ENCODE results near the gene ADGB. TPM values are rescaled to one million over a fixed set of nuclear protein-coding genes. Genes with fewer than 3 reads are reported as not detected.

Gene ADGB
- total RNA-seq, 2 donors from 2014 or later: not detected

DNA sequence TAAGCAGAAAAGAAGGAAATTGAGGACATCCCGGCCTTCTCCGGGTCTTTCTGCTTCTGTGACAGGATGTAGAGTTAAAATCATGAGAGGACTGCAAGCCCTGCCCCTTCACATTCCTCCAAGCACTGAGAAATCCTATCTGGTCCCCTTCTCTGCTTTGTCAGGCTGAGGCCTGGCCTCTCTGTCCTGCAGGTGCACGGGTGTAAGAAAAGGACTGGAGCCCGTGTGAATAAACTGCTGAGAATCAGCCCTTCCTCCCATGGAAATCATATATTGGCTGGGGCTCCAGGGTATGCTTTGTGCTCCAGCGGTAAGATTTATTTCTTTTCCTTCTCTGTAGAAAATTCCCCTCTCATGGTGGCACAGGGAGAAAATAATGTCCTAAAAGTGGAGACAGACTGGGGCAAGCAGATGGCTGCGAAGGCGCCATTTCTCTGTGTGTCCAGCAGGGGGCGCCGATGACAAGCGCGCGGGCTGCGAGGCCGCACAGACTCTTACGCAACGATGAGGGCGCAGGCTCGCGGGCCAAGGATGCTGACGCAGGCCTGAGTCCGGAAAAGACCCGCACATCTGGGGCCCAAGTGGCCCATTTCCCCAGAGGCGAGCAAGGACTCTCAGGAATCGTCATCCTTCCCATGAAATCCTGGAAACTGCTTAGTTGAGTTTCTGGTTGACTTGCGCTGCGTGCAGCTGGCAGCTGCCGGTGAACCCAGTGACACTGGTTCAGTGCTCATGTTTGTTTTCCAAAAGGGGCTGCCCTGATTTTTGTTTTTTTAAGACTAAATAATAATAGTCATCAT is 258.6 kb downstream of the ADGB start:
- H3K4me1 Mint-ChIP-seq: peaks cover 6% of the 10 kb centered on the region
- DNase-seq (peak; percentile 44 to 71 (median 60)), ATAC-seq (peak; percentile 94)
- H3K27ac Mint-ChIP-seq: peak overlapping the region; percentile 41
- peak overlapping the region; percentile 9 for H3K4me3 Mint-ChIP-seq
- no peaks in the 10 kb centered on the region for H3K36me3 Mint-ChIP-seq (ENCODE audit: low read depth)
- H3K27me3 Mint-ChIP-seq: peaks cover 6% of the 10 kb centered on the region
- H3K9me3 ChIP-seq (ENCODE audit: control insufficient read depth, low read length, poor library complexity, severe bottlenecking): no peaks in the 10 kb centered on the region

DNA sequence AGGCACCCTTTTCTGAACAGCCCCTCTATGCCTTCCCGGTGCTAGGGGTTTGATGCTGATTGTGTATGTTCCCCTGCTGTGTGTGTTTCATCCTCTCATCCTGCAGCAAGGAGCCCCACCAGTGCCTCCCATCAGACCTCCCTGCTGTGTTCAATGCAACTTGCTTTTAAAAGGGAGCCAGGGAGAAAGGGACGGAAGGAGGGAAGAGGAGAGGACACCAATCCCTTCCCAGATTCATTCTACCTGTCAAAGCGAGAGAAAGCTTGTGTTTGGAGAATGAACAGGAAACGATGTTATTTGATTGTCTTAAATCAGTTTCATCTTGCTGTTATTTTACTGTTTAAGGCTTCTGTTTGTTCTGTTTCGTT is 259.2 kb downstream of the ADGB start:
- H3K4me3 Mint-ChIP-seq: peak overlapping the region; percentile 63
- no peak overlapping the region for H3K27ac Mint-ChIP-seq
- H3K9me3 ChIP-seq (ENCODE audit: control insufficient read depth, low read length, poor library complexity, severe bottlenecking): no peaks in the 10 kb centered on the region
- peaks cover 6% of the 10 kb centered on the region for H3K27me3 Mint-ChIP-seq
- ATAC-seq: peak; percentile 37
- no peak for DNase-seq
- no peaks in the 10 kb centered on the region for H3K36me3 Mint-ChIP-seq (ENCODE audit: low read depth)
- H3K4me1 Mint-ChIP-seq: peaks cover 6% of the 10 kb centered on the region

DNA sequence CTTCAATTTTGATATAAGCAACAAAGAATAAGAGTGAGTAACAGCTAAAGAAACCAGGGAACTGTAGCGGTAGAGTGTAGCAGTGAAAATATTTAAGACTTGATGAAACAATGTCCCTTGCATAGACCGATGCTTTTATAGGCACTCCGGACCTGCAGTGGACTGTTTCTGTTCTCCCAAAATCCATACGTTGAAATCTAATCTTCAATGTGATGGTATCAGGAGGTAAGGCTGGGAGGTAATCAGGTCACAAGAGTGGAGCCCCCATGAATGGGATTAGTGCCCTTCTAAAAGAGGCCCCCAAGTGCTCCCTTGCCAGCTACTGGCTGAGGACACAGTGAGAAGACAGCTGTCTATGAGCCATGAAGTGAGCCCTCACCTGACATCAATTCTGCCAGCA is 260.4 kb downstream of the ADGB start:
- ATAC-seq (no peak), DNase-seq (no peak)
- Mint-ChIP-seq H3K27me3 (no peaks in the 10 kb centered on the region), H3K36me3 (ENCODE audit: low read depth) (no peaks in the 10 kb centered on the region), H3K27ac (no peak overlapping the region), H3K4me1 (peaks cover 6% of the 10 kb centered on the region), H3K4me3 (no peak overlapping the region)
- no peaks in the 10 kb centered on the region for H3K9me3 ChIP-seq (ENCODE audit: control insufficient read depth, low read length, poor library complexity, severe bottlenecking)

DNA sequence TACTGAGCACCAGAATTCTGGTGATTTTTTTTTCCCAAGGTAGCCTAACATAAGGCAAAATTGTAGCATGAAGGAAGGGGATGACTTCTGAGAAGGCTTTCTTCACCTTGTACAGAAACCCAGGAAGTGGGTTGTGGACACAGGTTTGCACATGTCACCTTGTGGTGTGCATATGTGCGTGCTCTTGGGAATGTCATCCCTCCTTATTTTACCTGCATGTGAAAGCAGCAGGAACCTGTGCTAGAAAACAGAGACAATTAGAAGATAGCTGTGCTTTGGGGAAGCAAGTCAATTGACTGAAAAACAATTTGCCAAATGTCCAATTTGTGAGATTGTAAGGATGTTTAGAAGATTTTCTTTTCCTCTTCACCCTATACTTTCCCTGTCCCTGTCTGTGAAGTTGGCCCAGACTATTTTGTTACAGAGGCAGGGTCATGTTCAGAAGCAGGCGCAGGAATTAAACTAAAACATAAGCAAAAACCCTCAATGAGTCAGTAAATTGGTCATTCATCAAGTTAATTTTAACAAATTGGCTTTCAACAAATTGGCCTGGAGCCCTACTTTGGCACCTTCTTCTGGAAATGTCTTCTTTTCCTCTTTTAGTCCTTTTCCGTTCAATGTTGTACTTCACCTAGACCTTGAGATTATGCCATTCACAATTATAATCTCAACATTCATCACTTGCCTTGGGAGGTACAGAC is 261.2 kb downstream of the ADGB start:
- Mint-ChIP-seq H3K4me3 (no peak overlapping the region), H3K27ac (no peak overlapping the region), H3K4me1 (peaks cover 6% of the 10 kb centered on the region), H3K27me3 (peaks cover 2% of the 10 kb centered on the region), H3K36me3 (ENCODE audit: low read depth) (no peaks in the 10 kb centered on the region)
- no peaks in the 10 kb centered on the region for H3K9me3 ChIP-seq (ENCODE audit: control insufficient read depth, low read length, poor library complexity, severe bottlenecking)
- ATAC-seq: no peak
- no peak for DNase-seq

DNA sequence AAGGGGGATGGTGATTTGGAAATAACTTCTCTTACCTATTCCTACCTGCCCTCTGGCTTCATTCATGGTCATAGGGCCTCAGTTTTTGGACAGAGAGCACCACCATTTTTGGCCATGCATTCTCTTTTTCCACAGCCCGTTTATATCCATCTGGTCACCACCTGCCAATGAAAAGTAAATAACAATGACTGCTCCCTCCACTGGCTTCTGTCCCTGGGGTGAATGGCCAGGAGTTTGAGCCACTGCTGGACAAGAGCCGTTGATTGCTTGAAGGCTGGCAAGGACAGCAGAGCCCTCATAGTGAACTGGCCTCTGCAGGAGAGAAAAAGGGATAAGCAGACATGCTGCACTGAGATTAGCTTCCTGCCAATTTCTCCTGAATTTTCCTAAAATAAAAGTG is 261.8 kb downstream of the ADGB start:
- Mint-ChIP-seq H3K4me3 (no peak overlapping the region), H3K27me3 (peaks cover 8% of the 10 kb centered on the region), H3K4me1 (peaks cover 4% of the 10 kb centered on the region), H3K27ac (no peak overlapping the region), H3K36me3 (ENCODE audit: low read depth) (no peaks in the 10 kb centered on the region)
- ATAC-seq (no peak), DNase-seq (no peak)
- no peaks in the 10 kb centered on the region for H3K9me3 ChIP-seq (ENCODE audit: control insufficient read depth, low read length, poor library complexity, severe bottlenecking)

DNA sequence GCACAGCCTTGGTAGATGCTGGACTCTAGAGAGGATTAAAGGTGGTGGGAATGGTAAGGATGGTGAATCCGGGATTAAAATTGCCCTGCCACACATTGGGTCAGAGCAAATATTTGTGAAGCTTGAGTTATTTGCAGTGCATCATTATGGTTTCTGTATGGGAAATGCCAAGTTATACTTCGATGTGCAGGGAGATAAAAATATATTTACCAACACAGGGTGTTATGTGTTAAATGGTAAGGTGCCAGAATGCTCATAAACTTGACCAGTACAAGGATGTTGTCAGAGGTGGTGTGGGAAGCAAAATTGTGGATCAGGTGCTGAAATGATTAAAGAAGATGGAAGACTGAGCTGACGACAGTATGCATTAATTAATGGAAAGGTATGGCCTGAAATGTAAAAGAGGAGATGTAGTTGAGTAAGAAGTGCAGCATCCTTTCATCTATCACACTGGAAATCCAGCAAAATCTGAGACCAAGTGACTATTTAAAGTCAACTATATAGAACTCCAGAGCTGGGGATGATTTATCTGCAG is 262.3 kb downstream of the ADGB start:
- peaks cover 10% of the 10 kb centered on the region for H3K27me3 Mint-ChIP-seq
- peaks cover 4% of the 10 kb centered on the region for H3K4me1 Mint-ChIP-seq
- H3K4me3 Mint-ChIP-seq: no peak overlapping the region
- no peaks in the 10 kb centered on the region for H3K9me3 ChIP-seq (ENCODE audit: control insufficient read depth, low read length, poor library complexity, severe bottlenecking)
- H3K27ac Mint-ChIP-seq: no peak overlapping the region
- H3K36me3 Mint-ChIP-seq (ENCODE audit: low read depth): no peaks in the 10 kb centered on the region
- DNase-seq: no peak
- no peak for ATAC-seq

DNA sequence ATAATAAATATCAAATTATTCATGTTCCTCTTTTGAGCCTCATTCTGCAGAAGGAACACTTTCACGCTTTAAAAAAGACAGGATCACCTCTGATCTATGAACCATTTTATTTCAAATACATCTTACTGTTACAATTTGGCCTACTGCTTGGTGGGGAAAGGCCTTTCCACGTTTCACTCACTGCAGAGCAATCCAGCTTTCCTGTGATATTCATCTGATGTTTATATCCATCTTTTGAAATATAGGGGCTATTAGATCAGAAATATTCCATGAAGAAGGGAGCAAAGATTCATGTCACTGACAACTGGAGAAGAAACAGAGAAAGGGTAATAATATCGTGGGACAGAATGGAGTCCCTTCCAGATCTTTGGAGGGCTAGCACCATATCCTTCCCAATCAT is 262.9 kb downstream of the ADGB start:
- H3K9me3 ChIP-seq (ENCODE audit: control insufficient read depth, low read length, poor library complexity, severe bottlenecking): no peaks in the 10 kb centered on the region
- Mint-ChIP-seq H3K27ac (no peak overlapping the region), H3K4me3 (no peak overlapping the region), H3K27me3 (peaks cover 10% of the 10 kb centered on the region), H3K36me3 (ENCODE audit: low read depth) (no peaks in the 10 kb centered on the region), H3K4me1 (peaks cover 4% of the 10 kb centered on the region)
- ATAC-seq (no peak), DNase-seq (no peak)

DNA sequence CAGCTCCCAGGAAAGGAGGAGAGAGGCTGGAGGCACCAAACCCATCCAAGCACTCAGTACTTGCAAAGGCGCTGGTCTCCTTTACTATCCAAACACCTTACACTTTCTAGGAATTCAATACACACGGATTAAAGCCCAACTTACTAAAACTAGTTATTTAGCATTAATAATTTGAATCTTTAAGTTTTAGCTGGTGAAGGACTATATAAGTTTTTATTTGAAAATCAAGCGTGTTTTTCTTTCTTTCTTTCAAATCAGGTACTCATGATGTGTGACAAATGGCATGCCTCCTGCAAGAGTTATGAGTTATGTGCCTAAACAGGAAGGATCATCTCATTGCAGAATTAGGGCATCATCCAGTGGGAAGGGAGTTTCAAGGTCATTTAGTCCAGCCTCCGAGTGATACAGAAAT is 263.7 kb downstream of the ADGB start:
- no peaks in the 10 kb centered on the region for H3K9me3 ChIP-seq (ENCODE audit: control insufficient read depth, low read length, poor library complexity, severe bottlenecking)
- Mint-ChIP-seq H3K27ac (no peak overlapping the region), H3K4me1 (peaks cover 2% of the 10 kb centered on the region), H3K36me3 (ENCODE audit: low read depth) (no peaks in the 10 kb centered on the region), H3K27me3 (peaks cover 10% of the 10 kb centered on the region), H3K4me3 (no peak overlapping the region)
- ATAC-seq (no peak), DNase-seq (no peak)

DNA sequence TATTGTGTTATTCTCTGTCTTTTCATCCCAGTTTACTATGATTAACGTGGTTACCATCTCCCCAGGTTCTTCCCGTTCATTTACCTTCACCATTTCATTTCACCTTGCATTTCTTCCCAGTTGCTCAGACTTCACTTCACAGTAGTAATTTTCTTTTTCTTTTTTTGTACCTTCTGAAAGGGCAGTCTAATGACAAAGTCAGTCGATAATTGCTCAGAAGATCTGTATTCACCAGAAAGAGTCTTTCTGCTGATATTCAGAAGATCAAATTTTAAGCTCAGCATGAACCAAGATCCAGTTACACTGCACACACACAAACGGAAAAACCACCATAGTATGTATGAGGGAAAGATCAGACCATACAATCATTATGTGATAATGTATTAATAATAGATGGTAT is 265.5 kb downstream of the ADGB start:
- Mint-ChIP-seq H3K4me3 (no peak overlapping the region), H3K4me1 (no peaks in the 10 kb centered on the region), H3K36me3 (ENCODE audit: low read depth) (no peaks in the 10 kb centered on the region), H3K27me3 (peaks cover 17% of the 10 kb centered on the region), H3K27ac (no peak overlapping the region)
- H3K9me3 ChIP-seq (ENCODE audit: control insufficient read depth, low read length, poor library complexity, severe bottlenecking): no peaks in the 10 kb centered on the region
- DNase-seq (no peak), ATAC-seq (no peak)

DNA sequence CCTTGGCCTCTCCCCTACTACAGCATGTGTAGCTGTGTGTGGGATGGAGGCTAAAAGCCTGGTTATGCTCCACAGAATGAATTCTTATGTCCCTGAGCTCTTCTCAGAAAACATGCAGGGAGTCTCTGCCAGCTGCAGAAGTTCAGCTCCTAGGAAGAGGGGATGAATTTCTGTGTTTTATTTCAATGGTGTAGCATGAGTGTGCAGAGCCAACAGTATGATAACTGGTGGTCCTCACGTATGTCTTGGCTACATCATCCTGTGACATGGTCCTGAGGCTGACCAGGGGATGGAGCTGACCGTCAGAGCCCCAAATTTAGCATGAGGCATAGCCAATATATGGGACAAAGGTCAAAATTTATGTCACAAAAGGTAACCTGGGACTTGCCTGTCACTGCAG is 266.1 kb downstream of the ADGB start:
- no peak overlapping the region for H3K4me3 Mint-ChIP-seq
- no peaks in the 10 kb centered on the region for H3K36me3 Mint-ChIP-seq (ENCODE audit: low read depth)
- H3K9me3 ChIP-seq (ENCODE audit: control insufficient read depth, low read length, poor library complexity, severe bottlenecking): no peaks in the 10 kb centered on the region
- H3K27ac Mint-ChIP-seq: no peak overlapping the region
- DNase-seq: no peak
- peaks cover 21% of the 10 kb centered on the region for H3K27me3 Mint-ChIP-seq
- no peaks in the 10 kb centered on the region for H3K4me1 Mint-ChIP-seq
- no peak for ATAC-seq

Other genes starting within 250 kb of the ADGB start
- gene RAB32, start 55.1 kb upstream of the ADGB start, total RNA-seq: 10 to 100 TPM in 1 of 2 donors, 1 to 10 TPM in 1; 2.1 to 22.5 TPM

Data from T-helper 17 cell (primary cell).